Thyroid gland (tissue), 4 donors: ENCODE results near the gene MRFAP1. TPM values are rescaled to one million over a fixed set of nuclear protein-coding genes. Genes with fewer than 3 reads are reported as not detected.

Experiments used
- DNase-seq, 2 donors: peaks; one replicate each; pipeline ENCODE4 v3.0.0-alpha.2; 2019
- H3K27ac ChIP-seq, 3 donors: fragments of 200-600 bp; sonication (generic); 1 replicate in 2 of 3; 2 replicates in 1 of 3; pipeline ENCODE4 v1.5.1; 2016 to 2019; ENCODE audit warnings: mild to moderate bottlenecking in 1 of 3, moderate library complexity in 1 of 3
- H3K27me3 ChIP-seq: fragments of 200-600 bp; sonication (generic); one replicate; pipeline ENCODE4 v1.5.1; 2019
- H3K36me3 ChIP-seq, 2 donors: fragments of 200-600 bp; sonication (generic); one replicate each; pipeline ENCODE4 v1.5.1; 2016 to 2019
- H3K4me1 ChIP-seq, 2 donors: fragments of 200-600 bp; sonication (generic); one replicate each; pipeline ENCODE4 v1.5.1; 2017 to 2019
- H3K4me3 ChIP-seq, 3 donors: fragments of 200-600 bp; sonication (generic); replicated peaks in 1 of 3; 1 replicate in 2 of 3; 2 replicates in 1 of 3; pipeline ENCODE4 v1.5.1; 2016; ENCODE audit warnings: mild to moderate bottlenecking in 1 of 3
- H3K9me3 ChIP-seq: fragments of 200-600 bp; sonication (generic); one replicate; pipeline ENCODE4 v1.5.1; 2017
- CTCF ChIP-seq, 6 experiments: fragments of 200-600 bp in 3 of 6; fragments of 450-650 bp in 3 of 6; sonication (generic) in 3 of 6; IDR thresholded peaks; one replicate each; pipeline ENCODE4 v1.5.1; 2016 to 2019; ENCODE audit warnings: antibody characterized with exemption in 6 of 6, mild to moderate bottlenecking in 2 of 6, inconsistent platforms in 1 of 6, moderate library complexity in 1 of 6
- POLR2A ChIP-seq, 2 donors: fragments of 450-650 bp; IDR thresholded peaks; one replicate each; pipeline ENCODE4 v1.6.1; 2017; ENCODE audit warnings: antibody characterized with exemption in 2 of 2, mild to moderate bottlenecking in 2 of 2, moderate library complexity in 1 of 2
- WGBS, 2 donors: methylation state at CpG; one replicate each; pipeline ENCODE4 v1.1.5; 2017; 5-methylcytosine and 5-hydroxymethylcytosine counted together
- intact Hi-C: fragments of 100-400 bp; cut with DNase I; formaldehyde crosslinking; loops from one replicate; pipeline ENCODE4 v1.15.1; 2023
- total RNA-seq, 4 donors: library from RNA; depleted of rRNA; stranded (reverse); fragments of >200 nt; gene quantifications; one replicate each; pipeline ENCODE4 v1.2.3, GENCODE V29; 2016

MRFAP1 gene
- total RNA-seq, 4 donors from 2014 or later, result 258 to 314 (median 288) TPM

- intact Hi-C loops, result no loop called here
- peaks cover 37 to 49% of the 10 kb centered on the region in 2 donors for H3K36me3 ChIP-seq
- 92 to 93% methylated on average over 10 to 11 of the region's 11 CpGs for WGBS, 2 donors
Measured at GRCh38 chr4:6614701-6615230, 25.7 kb upstream of the MRFAP1 start.

GRCh38 chr4:6616087-6616995 is 24.1 kb upstream of the MRFAP1 start:
- no peak for TF ChIP-seq POLR2A (IDR thresholded peaks at IDR 0.05)
- TF ChIP-seq CTCF (IDR thresholded peaks at IDR 0.05), result no peak
- H3K27me3 ChIP-seq, result no peaks in the 10 kb centered on the region
- no peak overlapping the region for H3K4me3 ChIP-seq
- no peaks in the 10 kb centered on the region for H3K9me3 ChIP-seq
- H3K27ac ChIP-seq, result no peak overlapping the region
- 97 to 98% methylated on average over 18 of the region's 18 CpGs for WGBS, 2 donors
- DNase-seq, result no peak
- no peaks in the 10 kb centered on the region for H3K4me1 ChIP-seq
- intact Hi-C loops, result no loop called here
- H3K36me3 ChIP-seq, result peaks cover 26 to 40% of the 10 kb centered on the region in 2 donors

More at GRCh38 chr4:6614701-6615230, 25.7 kb upstream of the MRFAP1 start:
- no peak overlapping the region for H3K4me3 ChIP-seq
- H3K27me3 ChIP-seq, result no peaks in the 10 kb centered on the region
- H3K27ac ChIP-seq, result no peak overlapping the region
- TF ChIP-seq CTCF (IDR thresholded peaks at IDR 0.05), result no peak
- TF ChIP-seq POLR2A (IDR thresholded peaks at IDR 0.05), result no peak
- no peak for DNase-seq
- H3K4me1 ChIP-seq, result no peaks in the 10 kb centered on the region
- H3K9me3 ChIP-seq, result no peaks in the 10 kb centered on the region

DNA sequence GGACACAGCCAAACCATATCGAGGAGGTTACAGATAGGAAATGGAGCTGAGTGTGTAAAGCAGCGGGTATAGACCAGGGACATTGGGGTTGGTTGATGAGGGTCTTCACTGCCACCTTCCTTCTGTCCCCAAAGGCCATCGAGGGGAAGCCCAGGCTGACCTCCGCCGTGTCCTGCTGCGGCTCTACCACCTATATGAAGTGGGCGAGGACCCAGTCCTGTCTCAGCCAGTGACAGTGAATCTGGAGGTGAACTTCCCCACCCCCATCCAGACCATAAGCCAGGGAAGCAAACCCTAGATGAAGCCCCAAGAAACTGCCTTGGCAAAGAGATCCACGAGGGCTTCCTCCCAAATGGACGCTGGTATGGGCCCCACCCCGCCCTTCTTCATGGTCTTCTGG is 23.2 kb upstream of the MRFAP1 start:
- Histone ChIP-seq H3K27ac (no peak overlapping the region), H3K9me3 (no peaks in the 10 kb centered on the region), H3K4me1 (no peaks in the 10 kb centered on the region), H3K36me3 (peaks cover 30 to 36% of the 10 kb centered on the region in 2 donors), H3K4me3 (no peak overlapping the region), H3K27me3 (no peaks in the 10 kb centered on the region)
- no peak for DNase-seq
- TF ChIP-seq CTCF (IDR thresholded peaks at IDR 0.05) (no peak), POLR2A (IDR thresholded peaks at IDR 0.05) (no peak)
- 96 to 97% methylated on average over 10 of the region's 10 CpGs for WGBS, 2 donors
- intact Hi-C loops, result no loop called here

GRCh38 chr4:6618386-6619115 is 21.9 kb upstream of the MRFAP1 start:
- Histone ChIP-seq H3K4me1 (no peaks in the 10 kb centered on the region), H3K9me3 (no peaks in the 10 kb centered on the region), H3K36me3 (peaks cover 30 to 36% of the 10 kb centered on the region in 2 donors), H3K27me3 (no peaks in the 10 kb centered on the region), H3K4me3 (no peak overlapping the region), H3K27ac (no peak overlapping the region)
- TF ChIP-seq CTCF (IDR thresholded peaks at IDR 0.05) (no peak), POLR2A (IDR thresholded peaks at IDR 0.05) (no peak)
- intact Hi-C loops, result no loop called here
- no peak for DNase-seq
- WGBS, 2 donors, result 90 to 91% methylated on average over 16 to 19 of the region's 19 CpGs
